ENCODE data around the gene SVEP1.
A peak's percentile ranks its signal among the peaks of the same experiment; 100 is the strongest.

Gene SVEP1

DNA sequence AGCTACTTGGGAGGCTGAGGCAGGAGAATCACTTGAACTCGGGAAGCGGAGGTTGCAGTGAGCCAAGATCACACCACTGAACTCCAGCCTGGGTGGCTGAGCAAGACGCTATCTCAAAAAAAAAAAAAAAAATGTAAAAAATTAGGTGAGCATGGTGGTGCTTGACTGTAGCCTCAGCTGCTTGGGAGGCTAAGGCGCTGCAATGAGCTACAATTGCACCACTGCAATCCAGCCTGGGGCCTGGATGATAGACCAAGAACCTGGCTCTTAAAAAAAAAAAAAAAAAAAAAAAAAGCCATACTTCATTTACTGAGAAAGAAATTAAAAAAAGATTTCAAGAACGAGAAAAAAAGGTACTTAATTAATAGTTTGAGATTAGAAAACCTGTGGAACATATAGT, 62.1 kb downstream of the SVEP1 start:
- Mint-ChIP-seq H3K27ac (no peak overlapping the region), H3K4me1 (no peaks in the 10 kb centered on the region), H3K36me3 (no peaks in the 10 kb centered on the region), H3K4me3 (no peak overlapping the region), H3K9me3 (no peaks in the 10 kb centered on the region), H3K27me3 (no peaks in the 10 kb centered on the region)
- ATAC-seq: no peak

DNA sequence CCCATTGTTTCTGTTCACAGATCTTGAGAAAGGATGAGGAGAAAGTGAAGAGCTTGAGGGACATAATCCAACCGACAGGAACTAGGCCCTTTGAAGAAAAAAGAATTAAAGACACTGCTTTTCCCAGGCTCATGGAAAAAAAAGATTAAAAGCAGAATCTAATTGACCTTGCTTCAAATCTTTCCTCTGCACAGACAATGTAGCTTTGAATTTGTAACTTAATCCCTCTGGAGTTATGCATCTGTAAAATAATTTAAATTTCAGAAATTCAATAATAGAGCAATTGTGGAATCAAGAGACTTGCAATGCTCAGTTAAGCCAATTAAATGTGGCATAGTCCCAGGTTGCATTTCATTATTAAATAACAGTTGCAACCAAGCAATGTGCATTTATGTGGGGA, 64.6 kb downstream of the SVEP1 start:
- no peak for ATAC-seq
- Mint-ChIP-seq H3K27me3 (peaks cover 15% of the 10 kb centered on the region), H3K9me3 (no peaks in the 10 kb centered on the region), H3K4me3 (no peak overlapping the region), H3K36me3 (no peaks in the 10 kb centered on the region), H3K27ac (no peak overlapping the region), H3K4me1 (no peaks in the 10 kb centered on the region)

DNA sequence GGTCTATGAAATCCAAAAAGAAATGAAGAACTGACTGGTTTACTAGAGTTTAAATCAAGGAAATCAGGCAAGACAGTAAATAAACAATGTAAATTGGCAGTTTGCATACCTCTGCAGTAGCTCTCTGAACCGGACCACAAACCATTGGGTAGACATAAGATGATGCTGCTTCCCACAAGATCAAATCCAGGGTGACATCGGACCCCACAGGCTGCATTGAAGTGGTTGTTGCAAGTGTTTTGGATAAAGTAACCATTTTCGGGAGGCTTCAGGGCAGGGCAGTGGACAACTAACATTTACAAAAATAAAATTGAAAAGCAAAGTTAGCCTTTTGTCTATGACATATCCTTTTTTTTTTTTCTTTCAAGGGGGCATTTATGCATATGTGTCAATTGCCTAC, 66.7 kb downstream of the SVEP1 start:
- Mint-ChIP-seq H3K27me3 (peaks cover 15% of the 10 kb centered on the region), H3K27ac (no peak overlapping the region), H3K4me3 (no peak overlapping the region), H3K4me1 (no peaks in the 10 kb centered on the region), H3K36me3 (no peaks in the 10 kb centered on the region), H3K9me3 (no peaks in the 10 kb centered on the region)
- no peak for ATAC-seq

DNA sequence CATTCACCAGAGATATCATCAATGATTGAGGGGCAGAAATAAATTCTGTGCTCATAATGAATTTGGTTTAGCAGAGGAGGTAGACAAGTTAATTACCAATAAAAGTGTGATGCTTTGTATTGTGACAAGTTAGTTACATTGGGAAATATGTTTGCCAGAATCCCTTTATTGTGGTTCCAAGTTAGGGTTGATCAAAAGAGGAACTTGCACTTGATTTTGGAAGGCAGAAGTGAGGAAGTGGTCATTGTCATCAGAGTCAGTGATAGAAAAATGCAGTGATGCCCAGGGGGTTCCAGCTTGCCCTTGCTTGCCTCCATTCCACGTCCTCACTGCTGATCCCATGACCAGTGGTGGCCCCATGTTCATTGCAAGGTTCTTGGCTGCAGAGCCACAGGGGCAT, 69.7 kb downstream of the SVEP1 start:
- H3K36me3 Mint-ChIP-seq: no peaks in the 10 kb centered on the region
- peaks cover 15% of the 10 kb centered on the region for H3K27me3 Mint-ChIP-seq
- H3K9me3 Mint-ChIP-seq: no peaks in the 10 kb centered on the region
- H3K27ac Mint-ChIP-seq: no peak overlapping the region
- H3K4me1 Mint-ChIP-seq: no peaks in the 10 kb centered on the region
- ATAC-seq: no peak
- no peak overlapping the region for H3K4me3 Mint-ChIP-seq

DNA sequence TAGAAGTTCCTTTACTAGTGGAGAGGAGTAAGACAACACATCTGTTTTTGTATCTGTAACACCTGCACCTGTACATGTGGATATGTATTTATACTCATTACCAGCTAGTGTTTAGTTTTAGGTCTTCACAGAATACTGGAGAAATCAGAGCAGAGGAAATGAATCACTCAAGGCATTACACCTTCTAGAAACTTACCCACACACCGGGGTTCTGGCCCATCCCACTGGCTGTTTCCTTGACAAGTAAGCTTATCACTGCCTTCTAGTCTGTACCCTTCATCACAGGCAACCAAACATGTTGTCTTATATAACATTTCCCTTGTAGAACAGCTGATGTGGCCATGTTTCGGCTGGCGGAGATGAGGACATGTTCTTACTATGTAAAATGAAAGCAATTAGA, 76.7 kb downstream of the SVEP1 start:
- H3K4me1 Mint-ChIP-seq: no peaks in the 10 kb centered on the region
- no peaks in the 10 kb centered on the region for H3K27me3 Mint-ChIP-seq
- ATAC-seq: no peak
- no peak overlapping the region for H3K4me3 Mint-ChIP-seq
- no peak overlapping the region for H3K27ac Mint-ChIP-seq
- H3K36me3 Mint-ChIP-seq: no peaks in the 10 kb centered on the region
- no peaks in the 10 kb centered on the region for H3K9me3 Mint-ChIP-seq

DNA sequence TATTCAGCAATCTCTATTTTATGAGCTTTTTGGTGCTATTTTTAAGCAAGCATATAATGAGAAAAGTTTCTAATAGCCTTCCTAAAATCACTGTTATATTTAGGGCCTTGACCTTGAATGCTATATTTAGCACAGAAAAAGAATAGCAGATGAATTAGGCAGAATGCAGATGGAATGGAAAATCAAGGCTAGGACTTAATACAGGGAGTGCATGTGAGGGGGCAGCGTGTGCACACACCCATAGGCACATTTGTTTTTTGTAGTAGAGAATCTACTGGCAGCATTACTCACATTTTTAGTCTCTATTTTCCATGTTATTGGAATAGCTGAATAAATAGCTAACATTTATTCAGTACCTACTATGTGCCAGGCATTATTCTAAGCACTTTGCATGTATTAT, 79.9 kb downstream of the SVEP1 start:
- no peak overlapping the region for H3K27ac Mint-ChIP-seq
- H3K9me3 Mint-ChIP-seq: no peaks in the 10 kb centered on the region
- no peak for ATAC-seq
- H3K4me3 Mint-ChIP-seq: no peak overlapping the region
- no peaks in the 10 kb centered on the region for H3K36me3 Mint-ChIP-seq
- peaks cover 8% of the 10 kb centered on the region for H3K27me3 Mint-ChIP-seq
- no peaks in the 10 kb centered on the region for H3K4me1 Mint-ChIP-seq

DNA sequence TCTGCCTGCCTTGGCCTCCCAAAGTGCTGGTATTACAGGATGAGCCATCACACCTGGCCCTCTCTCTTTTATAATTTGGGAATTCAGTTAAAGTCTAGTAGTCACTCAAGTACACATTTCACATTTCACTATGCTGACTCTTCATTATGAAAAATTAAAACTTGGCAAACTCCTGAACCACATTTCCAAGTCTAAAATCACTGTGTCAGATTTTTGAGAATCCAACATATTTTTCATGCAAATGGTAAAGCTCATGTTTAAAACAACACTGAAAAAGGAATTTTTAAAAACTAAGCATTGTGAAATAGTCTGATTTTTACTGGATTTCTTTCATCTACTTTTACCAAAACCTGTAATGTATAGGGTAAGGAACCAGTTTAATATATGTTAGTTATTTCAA, 92.3 kb downstream of the SVEP1 start:
- Mint-ChIP-seq H3K4me3 (no peak overlapping the region), H3K4me1 (no peaks in the 10 kb centered on the region), H3K27ac (no peak overlapping the region), H3K36me3 (no peaks in the 10 kb centered on the region), H3K27me3 (peaks cover 9% of the 10 kb centered on the region), H3K9me3 (peaks cover 12% of the 10 kb centered on the region)
- no peak for ATAC-seq

DNA sequence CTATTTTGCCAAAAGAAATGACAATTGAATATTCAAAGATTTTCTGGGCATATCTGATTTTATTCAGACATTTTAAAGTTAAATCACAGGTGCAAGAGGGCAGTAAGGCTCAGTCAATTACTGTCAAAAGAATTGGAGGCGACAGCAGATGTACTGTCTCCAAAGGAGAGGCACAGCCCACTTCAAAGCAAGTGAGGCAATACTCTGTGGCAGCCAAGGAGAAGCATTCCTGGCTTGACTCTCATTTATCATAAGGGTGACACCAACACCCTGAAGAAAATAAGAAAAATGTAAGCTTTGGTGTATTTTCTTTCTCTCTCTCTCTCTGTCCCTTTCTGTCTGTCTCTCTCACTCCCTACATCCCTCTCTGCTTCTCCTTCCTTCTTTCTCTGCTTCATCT, 93.3 kb downstream of the SVEP1 start:
- ATAC-seq: no peak
- Mint-ChIP-seq H3K4me1 (no peaks in the 10 kb centered on the region), H3K27ac (no peak overlapping the region), H3K36me3 (no peaks in the 10 kb centered on the region), H3K27me3 (peaks cover 9% of the 10 kb centered on the region), H3K9me3 (peaks cover 12% of the 10 kb centered on the region), H3K4me3 (no peak overlapping the region)

DNA sequence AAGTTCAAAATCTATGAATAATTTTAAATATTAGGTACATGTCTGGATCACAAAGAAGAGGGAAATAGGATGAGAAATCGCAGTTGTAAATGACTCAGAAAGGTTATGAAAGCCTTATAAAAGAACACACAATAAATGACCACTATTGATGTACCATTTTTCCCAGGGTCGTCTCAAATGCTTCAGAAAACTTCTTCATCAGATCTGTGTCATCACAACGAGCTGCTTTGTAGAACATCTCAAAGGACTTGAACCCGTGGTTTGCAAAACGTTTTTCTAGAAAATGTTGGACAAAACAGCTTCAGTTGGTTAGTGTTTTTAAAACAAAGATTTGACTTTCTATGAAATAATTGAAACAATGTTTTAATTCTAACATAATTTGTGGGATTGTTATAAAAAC, 100.1 kb downstream of the SVEP1 start:
- no peaks in the 10 kb centered on the region for H3K27me3 Mint-ChIP-seq
- H3K36me3 Mint-ChIP-seq: no peaks in the 10 kb centered on the region

DNA sequence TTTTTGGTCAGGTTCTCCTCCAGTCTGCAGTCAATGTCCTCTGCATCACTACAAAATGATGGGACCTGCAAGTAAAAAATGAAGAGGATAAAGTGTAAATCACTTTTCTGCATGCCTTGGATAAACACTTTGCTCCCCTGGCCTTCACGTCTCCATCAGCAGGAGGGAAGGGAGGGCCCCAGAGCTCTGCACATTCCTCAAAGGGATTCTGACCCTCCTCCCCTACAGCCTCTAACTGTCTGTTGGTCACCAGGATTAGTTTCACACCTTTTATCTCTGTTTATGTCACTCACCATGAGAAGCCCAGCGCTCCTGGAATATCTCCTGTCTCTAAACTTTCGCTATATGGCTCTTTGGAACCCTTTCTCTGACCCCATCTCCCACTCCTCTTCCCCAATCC, 103.3 kb downstream of the SVEP1 start:
- H3K27me3 Mint-ChIP-seq: no peaks in the 10 kb centered on the region
- no peak for ATAC-seq
- H3K27ac Mint-ChIP-seq: no peak overlapping the region
- H3K4me1 Mint-ChIP-seq: no peaks in the 10 kb centered on the region
- no peaks in the 10 kb centered on the region for H3K36me3 Mint-ChIP-seq
- H3K4me3 Mint-ChIP-seq: no peak overlapping the region
- no peaks in the 10 kb centered on the region for H3K9me3 Mint-ChIP-seq

More for the DNA sequence above, 100.1 kb downstream of the SVEP1 start:
- Mint-ChIP-seq H3K27ac (no peak overlapping the region), H3K4me1 (no peaks in the 10 kb centered on the region), H3K9me3 (no peaks in the 10 kb centered on the region), H3K4me3 (no peak overlapping the region)
- ATAC-seq: no peak

DNA sequence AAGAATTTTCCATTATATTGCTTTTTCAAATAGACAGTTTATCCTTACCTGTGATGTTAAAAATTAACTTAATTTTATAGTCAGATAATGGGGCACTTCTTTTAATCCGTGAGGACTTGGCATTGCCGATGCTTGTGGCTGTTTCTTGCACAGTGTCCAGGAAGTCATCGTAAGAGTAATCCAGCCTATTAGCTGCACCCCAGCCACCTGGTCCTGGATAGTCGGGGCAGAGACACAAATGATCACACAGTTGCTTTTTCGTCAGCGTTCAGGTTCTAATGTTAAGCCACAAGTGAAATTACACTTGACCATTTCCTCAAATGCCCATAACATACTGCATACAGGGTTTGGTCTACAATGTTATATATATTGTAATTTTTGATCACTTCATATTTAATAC, 107.4 kb downstream of the SVEP1 start:
- no peaks in the 10 kb centered on the region for H3K4me1 Mint-ChIP-seq
- no peak overlapping the region for H3K4me3 Mint-ChIP-seq
- ATAC-seq: no peak
- no peaks in the 10 kb centered on the region for H3K27me3 Mint-ChIP-seq
- no peaks in the 10 kb centered on the region for H3K9me3 Mint-ChIP-seq
- H3K36me3 Mint-ChIP-seq: no peaks in the 10 kb centered on the region
- no peak overlapping the region for H3K27ac Mint-ChIP-seq

DNA sequence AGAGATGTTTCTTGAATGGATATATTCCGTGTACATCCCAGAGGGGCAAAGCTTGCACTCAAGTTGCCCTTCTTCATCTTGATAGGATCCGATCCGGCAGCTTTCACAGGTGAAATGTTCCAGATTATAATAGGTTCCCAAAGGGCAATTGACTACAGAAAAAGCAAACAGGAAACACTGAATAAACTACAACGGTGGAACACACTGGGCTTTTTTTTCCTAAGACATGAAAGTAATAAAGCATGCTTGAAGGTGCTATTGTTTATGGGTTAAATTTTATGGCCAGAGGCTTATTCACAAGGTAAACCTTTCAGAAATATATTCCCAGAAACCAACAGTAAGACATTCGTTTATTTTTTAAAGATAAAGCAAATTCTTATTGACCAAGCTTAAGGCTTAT, 110.6 kb downstream of the SVEP1 start:
- no peaks in the 10 kb centered on the region for H3K9me3 Mint-ChIP-seq

DNA sequence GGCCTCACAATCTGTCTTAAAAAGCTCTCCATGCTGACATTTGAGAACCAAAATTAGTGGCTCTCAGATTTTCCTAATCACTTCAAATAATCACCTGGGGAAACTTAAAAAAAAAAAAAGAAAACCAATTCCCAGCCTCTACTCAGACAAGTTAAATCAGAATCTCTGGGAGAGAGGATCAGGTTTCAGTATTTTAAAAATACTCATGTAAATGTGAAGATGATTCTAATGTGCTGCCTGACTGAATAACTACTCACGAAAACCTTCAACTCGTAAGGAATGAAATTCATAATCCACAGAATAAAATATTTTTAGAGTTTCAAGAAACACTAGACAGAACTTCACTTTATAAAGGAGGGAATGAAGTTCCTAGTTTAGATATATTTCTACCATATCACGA, 114.4 kb downstream of the SVEP1 start:
- Mint-ChIP-seq H3K9me3 (no peaks in the 10 kb centered on the region), H3K4me3 (no peak overlapping the region), H3K36me3 (no peaks in the 10 kb centered on the region), H3K27me3 (no peaks in the 10 kb centered on the region), H3K4me1 (no peaks in the 10 kb centered on the region), H3K27ac (no peak overlapping the region)
- ATAC-seq: no peak

More for the DNA sequence above, 110.6 kb downstream of the SVEP1 start:
- H3K36me3 Mint-ChIP-seq: no peaks in the 10 kb centered on the region
- H3K27ac Mint-ChIP-seq: no peak overlapping the region
- H3K27me3 Mint-ChIP-seq: no peaks in the 10 kb centered on the region
- no peak overlapping the region for H3K4me3 Mint-ChIP-seq
- no peaks in the 10 kb centered on the region for H3K4me1 Mint-ChIP-seq
- no peak for ATAC-seq

DNA sequence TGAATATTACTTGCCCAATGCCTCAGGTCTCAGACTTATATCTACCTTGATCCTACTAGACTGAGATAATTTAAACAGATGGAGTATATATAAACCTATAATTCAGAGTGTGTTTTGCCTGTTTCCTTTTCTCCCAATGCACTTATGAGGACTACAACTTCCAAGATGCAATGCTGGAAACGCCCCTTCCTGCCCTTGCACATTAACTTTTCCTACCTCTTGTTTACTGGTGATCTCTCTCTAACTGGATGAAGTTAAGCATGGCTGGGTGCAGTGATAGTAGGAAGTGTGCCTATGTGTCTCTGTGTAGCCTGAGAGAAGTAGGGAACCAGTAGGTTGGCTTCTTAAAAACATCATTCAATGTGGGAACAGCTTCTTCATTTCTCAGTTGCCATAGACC, 115.2 kb downstream of the SVEP1 start:
- Mint-ChIP-seq H3K27me3 (no peaks in the 10 kb centered on the region), H3K9me3 (no peaks in the 10 kb centered on the region), H3K4me3 (no peak overlapping the region), H3K27ac (no peak overlapping the region), H3K4me1 (no peaks in the 10 kb centered on the region), H3K36me3 (no peaks in the 10 kb centered on the region)
- ATAC-seq: peak; percentile 41

DNA sequence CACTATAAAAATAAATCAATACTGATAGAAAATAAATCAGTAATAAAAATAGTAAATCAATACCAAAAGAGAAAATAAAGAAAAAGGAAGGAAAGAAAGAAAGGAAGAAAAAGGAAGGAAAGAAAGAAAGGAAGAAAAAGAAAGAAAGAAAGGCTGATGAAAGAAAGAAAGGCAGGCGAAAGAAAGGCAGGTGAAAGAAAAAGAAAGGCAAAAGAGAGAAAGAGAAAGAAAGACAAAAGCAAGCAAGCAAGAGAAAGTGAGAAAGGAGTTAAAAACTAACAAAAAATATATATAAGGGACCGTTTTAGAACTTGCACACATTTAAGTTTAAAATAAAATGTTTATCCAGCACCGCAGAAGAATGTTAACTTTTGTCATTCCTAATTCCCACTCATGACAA, 116.0 kb downstream of the SVEP1 start:
- H3K27ac Mint-ChIP-seq: no peak overlapping the region
- H3K9me3 Mint-ChIP-seq: no peaks in the 10 kb centered on the region
- H3K36me3 Mint-ChIP-seq: no peaks in the 10 kb centered on the region
- H3K4me3 Mint-ChIP-seq: no peak overlapping the region
- no peaks in the 10 kb centered on the region for H3K27me3 Mint-ChIP-seq
- no peaks in the 10 kb centered on the region for H3K4me1 Mint-ChIP-seq
- no peak for ATAC-seq

DNA sequence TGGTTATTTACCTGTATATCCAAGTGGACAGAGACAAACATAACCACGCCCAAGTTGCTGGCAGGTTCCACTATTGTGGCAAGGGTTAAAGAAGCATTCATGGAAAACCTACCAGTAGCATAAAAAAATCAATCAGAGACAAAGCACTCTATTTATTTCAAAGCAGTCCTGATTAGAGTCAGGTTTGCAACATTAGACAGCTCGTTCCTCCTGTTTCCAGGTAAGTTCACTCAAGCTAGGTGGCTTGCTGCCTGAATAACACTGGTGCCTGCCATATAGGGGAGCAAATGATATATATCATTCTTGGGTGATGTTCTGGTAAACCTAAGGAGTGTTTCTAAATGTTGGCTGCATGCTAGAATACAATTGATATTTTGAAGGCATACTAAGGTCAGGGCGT, 122.3 kb downstream of the SVEP1 start:
- no peak overlapping the region for H3K27ac Mint-ChIP-seq
- H3K36me3 Mint-ChIP-seq: no peaks in the 10 kb centered on the region
- H3K4me1 Mint-ChIP-seq: no peaks in the 10 kb centered on the region
- no peaks in the 10 kb centered on the region for H3K9me3 Mint-ChIP-seq
- ATAC-seq: no peak
- H3K27me3 Mint-ChIP-seq: no peaks in the 10 kb centered on the region
- H3K4me3 Mint-ChIP-seq: no peak overlapping the region

DNA sequence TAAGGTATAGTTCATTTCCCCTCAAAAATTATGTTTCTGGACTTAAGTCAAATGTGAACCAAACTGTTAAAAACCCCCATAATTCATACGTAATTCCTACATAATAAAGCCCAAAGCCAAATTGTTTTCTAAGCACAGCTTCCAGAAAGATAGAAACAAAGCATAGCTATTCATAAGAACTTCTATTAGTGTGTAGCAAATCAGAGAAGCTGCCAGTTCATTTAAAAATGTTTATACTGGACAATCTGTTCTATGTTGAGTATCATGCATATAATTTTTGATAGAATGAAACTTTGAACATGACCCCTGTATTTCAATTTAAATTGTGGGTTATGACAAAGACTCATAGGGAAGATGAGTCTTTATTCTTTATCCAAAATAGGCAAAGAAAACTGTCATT, 122.9 kb downstream of the SVEP1 start:
- Mint-ChIP-seq H3K4me1 (no peaks in the 10 kb centered on the region), H3K9me3 (no peaks in the 10 kb centered on the region), H3K4me3 (no peak overlapping the region), H3K36me3 (no peaks in the 10 kb centered on the region), H3K27ac (no peak overlapping the region), H3K27me3 (no peaks in the 10 kb centered on the region)
- no peak for ATAC-seq
